Upper lobe of left lung (tissue), 6 donors: ENCODE measurements around the gene HSD17B2. TPM values are rescaled to one million over a fixed set of nuclear protein-coding genes. Genes with fewer than 3 reads are reported as not detected.

Experiments used
- ATAC-seq, 2 donors: fragments of 200-7000 bp; cut with Tn5 transposase; one replicate each; pipeline ENCODE4 v1.9.1; 2022; ENCODE audit warnings: mild to moderate bottlenecking in 2 of 2, moderate library complexity in 2 of 2; ENCODE audit not compliant: low FRiP score in 2 of 2
- DNase-seq, 2 donors: peaks; one replicate each; pipeline ENCODE4 v3.0.0-alpha.2; 2019 to 2020
- H3K27ac ChIP-seq, 4 donors: fragments of 200-600 bp; sonication (generic); one replicate each; pipeline ENCODE4 v1.5.1; 2016 to 2019
- H3K27me3 ChIP-seq, 4 donors: fragments of 200-600 bp; sonication (generic); one replicate each; pipeline ENCODE4 v1.5.1; 2017 to 2019
- H3K36me3 ChIP-seq, 4 donors: fragments of 200-600 bp; sonication (generic); one replicate each; pipeline ENCODE4 v1.5.1; 2016 to 2019
- H3K4me1 ChIP-seq, 4 donors: fragments of 200-600 bp; sonication (generic); one replicate each; pipeline ENCODE4 v1.5.1; 2018 to 2019
- H3K4me3 ChIP-seq, 4 donors: fragments of 200-600 bp; sonication (generic); one replicate each; pipeline ENCODE4 v1.5.1; 2017 to 2019; ENCODE audit warnings: mild to moderate bottlenecking in 2 of 4, moderate library complexity in 1 of 4
- H3K9me3 ChIP-seq, 4 donors: fragments of 200-600 bp; sonication (generic); one replicate each; pipeline ENCODE4 v1.5.1; 2018 to 2019
- CTCF ChIP-seq, 6 experiments: fragments of 450-650 bp in 4 of 6; fragments of 200-600 bp in 2 of 6; sonication (generic) in 2 of 6; IDR thresholded peaks; one replicate each; pipeline ENCODE4 v1.5.1; 2016 to 2019; ENCODE audit warnings: antibody characterized with exemption in 6 of 6
- EP300 ChIP-seq, 4 donors: sonication (generic); formaldehyde crosslinking; IDR thresholded peaks; one replicate each; pipeline ENCODE4 v1.5.1; 2017; ENCODE audit warnings: antibody characterized with exemption in 4 of 4, control low read depth in 2 of 4
- POLR2A ChIP-seq, 4 donors: fragments of 450-650 bp; IDR thresholded peaks; one replicate each; pipeline ENCODE4 v1.5.1; 2016 to 2017; ENCODE audit warnings: antibody characterized with exemption in 4 of 4, mild to moderate bottlenecking in 2 of 4
- POLR2AphosphoS5 ChIP-seq, 2 donors: sonication (generic); formaldehyde crosslinking; IDR thresholded peaks; one replicate each; pipeline ENCODE4 v1.5.1; 2017; ENCODE audit warnings: antibody characterized with exemption in 2 of 2
- WGBS, 2 donors: methylation state at CpG; one replicate each; pipeline ENCODE4 v1.1.5; 2017 to 2018; 5-methylcytosine and 5-hydroxymethylcytosine counted together
- total RNA-seq, 6 donors: library from RNA; depleted of rRNA in 4 of 6; stranded (reverse); fragments of >200 nt in 4 of 6; gene quantifications; one replicate each; pipeline versions ENCODE4 v1.1.0 to v1.2.1, GENCODE V29; 2016 to 2021
- donor health status: DM: no; HTN: no; CAD: no; lungs with moderate emphysema.
- donor health status: DM: no; HTN: yes; CAD: no; lungs with severe emphysema.

The HSD17B2 gene
- total RNA-seq, 6 donors from 2014 or later, result 0.49 to 2.0 (median 1.4) TPM; not detected in 2

GRCh38 chr16:82033683-82034300 is 1.3 kb upstream of the HSD17B2 start:
- no peak overlapping the region for H3K4me3 ChIP-seq
- H3K4me1 ChIP-seq, result no peaks in the 10 kb centered on the region
- WGBS, 2 donors, result 63 to 67% methylated on average over 8 of the region's 8 CpGs
- H3K27ac ChIP-seq, result no peak overlapping the region
- peak in 1 of 2 donors; percentile 33 for DNase-seq
- ATAC-seq, result no peak
- H3K27me3 ChIP-seq, result no peaks in the 10 kb centered on the region
- TF ChIP-seq POLR2AphosphoS5 (IDR thresholded peaks at IDR 0.05) (no peak), CTCF (IDR thresholded peaks at IDR 0.05) (no peak), EP300 (IDR thresholded peaks at IDR 0.05) (no peak), POLR2A (IDR thresholded peaks at IDR 0.05) (no peak)
- H3K9me3 ChIP-seq, result no peaks in the 10 kb centered on the region
- H3K36me3 ChIP-seq, result no peaks in the 10 kb centered on the region

GRCh38 chr16:82037251-82037650 is 2.2 kb downstream of the HSD17B2 start:
- TF ChIP-seq EP300 (IDR thresholded peaks at IDR 0.05) (no peak), CTCF (IDR thresholded peaks at IDR 0.05) (no peak), POLR2A (IDR thresholded peaks at IDR 0.05) (no peak), POLR2AphosphoS5 (IDR thresholded peaks at IDR 0.05) (no peak)
- Histone ChIP-seq H3K27me3 (no peaks in the 10 kb centered on the region), H3K4me1 (no peaks in the 10 kb centered on the region), H3K4me3 (no peak overlapping the region), H3K27ac (no peak overlapping the region), H3K36me3 (no peaks in the 10 kb centered on the region), H3K9me3 (no peaks in the 10 kb centered on the region)
- WGBS, 2 donors, result 90 to 91% methylated on average over 4 of the region's 4 CpGs
- DNase-seq (no peak), ATAC-seq (no peak)

GRCh38 chr16:82037666-82038065 is 2.6 kb downstream of the HSD17B2 start:
- no peak overlapping the region for H3K27ac ChIP-seq
- H3K36me3 ChIP-seq, result no peaks in the 10 kb centered on the region
- H3K4me3 ChIP-seq, result no peak overlapping the region
- WGBS, 2 donors, result 49 to 51% methylated on average over 2 of the region's 2 CpGs
- no peaks in the 10 kb centered on the region for H3K4me1 ChIP-seq
- DNase-seq (no peak), ATAC-seq (no peak)
- H3K9me3 ChIP-seq, result no peaks in the 10 kb centered on the region
- no peaks in the 10 kb centered on the region for H3K27me3 ChIP-seq
- no peak for TF ChIP-seq CTCF (IDR thresholded peaks at IDR 0.05)
- no peak for TF ChIP-seq POLR2AphosphoS5 (IDR thresholded peaks at IDR 0.05)
- TF ChIP-seq EP300 (IDR thresholded peaks at IDR 0.05), result no peak
- no peak for TF ChIP-seq POLR2A (IDR thresholded peaks at IDR 0.05)

- ATAC-seq, result no peak
Observed at GRCh38 chr16:82040296-82040695, 5.2 kb downstream of the HSD17B2 start.

GRCh38 chr16:82041542-82041941 is 6.5 kb downstream of the HSD17B2 start:
- TF ChIP-seq EP300 (IDR thresholded peaks at IDR 0.05) (no peak), CTCF (IDR thresholded peaks at IDR 0.05) (no peak), POLR2A (IDR thresholded peaks at IDR 0.05) (no peak), POLR2AphosphoS5 (IDR thresholded peaks at IDR 0.05) (no peak)
- peaks cover 0 to 5% (median under 1%) of the 10 kb centered on the region in 4 donors for H3K4me1 ChIP-seq
- H3K9me3 ChIP-seq, result no peaks in the 10 kb centered on the region
- 80 to 86% methylated on average over 4 of the region's 4 CpGs for WGBS, 2 donors
- ATAC-seq (no peak), DNase-seq (no peak)
- no peak overlapping the region for H3K27ac ChIP-seq
- no peak overlapping the region for H3K4me3 ChIP-seq
- no peaks in the 10 kb centered on the region for H3K27me3 ChIP-seq
- H3K36me3 ChIP-seq, result no peaks in the 10 kb centered on the region

More at GRCh38 chr16:82040296-82040695, 5.2 kb downstream of the HSD17B2 start:
- H3K4me3 ChIP-seq, result no peak overlapping the region
- no peak for DNase-seq
- no peak overlapping the region for H3K27ac ChIP-seq
- H3K36me3 ChIP-seq, result no peaks in the 10 kb centered on the region
- peaks cover 0 to 5% (median 0%) of the 10 kb centered on the region in 4 donors for H3K4me1 ChIP-seq
- H3K9me3 ChIP-seq, result no peaks in the 10 kb centered on the region
- 65 to 70% methylated on average over 3 of the region's 3 CpGs for WGBS, 2 donors
- no peaks in the 10 kb centered on the region for H3K27me3 ChIP-seq
- TF ChIP-seq EP300 (IDR thresholded peaks at IDR 0.05), result no peak
- no peak for TF ChIP-seq POLR2AphosphoS5 (IDR thresholded peaks at IDR 0.05)
